Panc1 (cell line): ENCODE measurements around the gene FAT1.

Experiments used
- CTCF ChIP-seq: fragments of 450-650 bp; IDR thresholded peaks from 2 replicates; pipeline ENCODE4 v1.5.1; 2017; ENCODE audit warnings: mild to moderate bottlenecking
- POLR2AphosphoS5 ChIP-seq: IDR thresholded peaks from 2 replicates; pipeline ENCODE4 v1.6.1; 2012; ENCODE audit warnings: mild to moderate bottlenecking, low read depth, low read length, moderate library complexity

GRCh38 chr4:186592445-186592844 lies 131.2 kb downstream of the FAT1 start:
- TF ChIP-seq POLR2AphosphoS5 (no peak), CTCF (no peak)
